IPS-20b (cell line): ENCODE results near the gene DMXL1.
"Not testable (repeated sequence)": the region's sequence is repeated elsewhere in the genome, so short reads cannot be mapped to it uniquely, and the experiment has no call there.

Experiments
- H3K27ac ChIP-seq: one replicate; pipeline ENCODE4 v1.5.1; 2013; ENCODE audit warnings: low read length
- H3K27me3 ChIP-seq: 2 replicates; pipeline ENCODE4 v1.6.1; 2013; ENCODE audit warnings: mild to moderate bottlenecking, low read length, inconsistent platforms; ENCODE audit not compliant: insufficient read depth
- H3K36me3 ChIP-seq: 2 replicates; pipeline ENCODE4 v1.6.1; 2013; ENCODE audit warnings: low read depth, mild to moderate bottlenecking, inconsistent platforms, low read length, moderate library complexity; ENCODE audit not compliant: insufficient read depth
- H3K4me1 ChIP-seq: 2 replicates; pipeline ENCODE4 v1.6.1; 2013; ENCODE audit warnings: mild to moderate bottlenecking, control low read depth, inconsistent platforms, low read length, moderate library complexity; ENCODE audit not compliant: insufficient read depth
- H3K4me3 ChIP-seq: 2 replicates; pipeline ENCODE4 v1.5.1; 2013; ENCODE audit warnings: mild to moderate bottlenecking, low read length, inconsistent platforms
- H3K9ac ChIP-seq: 2 replicates; pipeline ENCODE4 v1.6.1; 2013; ENCODE audit warnings: low read depth, mild to moderate bottlenecking, inconsistent platforms, low read length, moderate library complexity
- H3K9me3 ChIP-seq: 2 replicates; pipeline ENCODE4 v1.6.1; 2013; ENCODE audit warnings: mild to moderate bottlenecking, low read depth, low read length, inconsistent platforms; ENCODE audit not compliant: insufficient read depth

The DMXL1 gene

GRCh38 chr5:119071561-119071995 lies 691 bp downstream of the DMXL1 start:
- H3K9ac ChIP-seq = peak overlapping the region; percentile 89
- H3K4me1 ChIP-seq = peaks cover 13% of the 10 kb centered on the region; the same call in 1 of the 2 replicates
- no peaks in the 10 kb centered on the region for H3K27me3 ChIP-seq
- peak overlapping the region; percentile 89 for H3K4me3 ChIP-seq
- no peaks in the 10 kb centered on the region for H3K9me3 ChIP-seq
- peak overlapping the region; percentile 54 for H3K27ac ChIP-seq
- H3K36me3 ChIP-seq = no peaks in the 10 kb centered on the region

DNA sequence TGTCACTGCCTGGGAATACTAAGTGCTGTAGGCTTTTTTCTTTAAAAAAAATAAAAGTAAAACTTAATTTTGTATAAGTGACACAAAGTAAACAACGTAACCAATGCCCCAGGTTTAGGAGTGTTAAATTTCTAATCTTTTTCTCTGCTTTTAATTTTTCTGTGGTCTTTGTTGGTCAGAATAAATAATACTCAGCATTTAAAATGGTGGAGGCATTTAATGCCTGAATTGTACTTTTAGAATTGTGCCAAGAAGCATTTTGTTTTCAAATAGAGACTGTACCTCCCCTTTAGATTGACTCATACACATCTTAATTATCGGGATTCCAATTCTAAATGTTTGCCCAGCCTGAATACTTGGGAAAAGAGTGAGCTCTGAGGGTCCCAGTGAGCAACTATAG lies 1.6 kb downstream of the DMXL1 start:
- Histone ChIP-seq H3K9ac (peak overlapping the region; percentile 52; the same call in 1 of the 2 replicates), H3K4me1 (peaks cover 13% of the 10 kb centered on the region; the same call in 1 of the 2 replicates), H3K27ac (no peak overlapping the region), H3K27me3 (no peaks in the 10 kb centered on the region), H3K36me3 (no peaks in the 10 kb centered on the region), H3K4me3 (peak overlapping the region; percentile 89), H3K9me3 (no peaks in the 10 kb centered on the region)

- H3K4me1 ChIP-seq = peaks cover 22% of the 10 kb centered on the region
- not testable (repeated sequence) for H3K36me3 ChIP-seq, H3K27me3 ChIP-seq, H3K9me3 ChIP-seq
- H3K4me3 ChIP-seq = peak overlapping the region; percentile 52; the same call in 1 of the 2 replicates
- peak overlapping the region; percentile 22 for H3K27ac ChIP-seq
- H3K9ac ChIP-seq = peak overlapping the region; percentile 45; the same call in 1 of the 2 replicates
These were observed 3.0 kb downstream of the DMXL1 start for GRCh38 chr5:119073746-119074337.

GRCh38 chr5:119074419-119074818 lies 3.5 kb downstream of the DMXL1 start:
- Histone ChIP-seq H3K9ac (peak overlapping the region; percentile 45; the same call in 1 of the 2 replicates), H3K4me3 (peak overlapping the region; percentile 52; the same call in 1 of the 2 replicates), H3K27ac (peak overlapping the region; percentile 22), H3K4me1 (peaks cover 26% of the 10 kb centered on the region), H3K27me3 (no peaks in the 10 kb centered on the region), H3K9me3 (no peaks in the 10 kb centered on the region), H3K36me3 (no peaks in the 10 kb centered on the region)

- not testable (repeated sequence) for H3K4me3 ChIP-seq, H3K36me3 ChIP-seq, H3K27ac ChIP-seq
These were observed 4.4 kb downstream of the DMXL1 start for GRCh38 chr5:119075269-119075668.

DNA sequence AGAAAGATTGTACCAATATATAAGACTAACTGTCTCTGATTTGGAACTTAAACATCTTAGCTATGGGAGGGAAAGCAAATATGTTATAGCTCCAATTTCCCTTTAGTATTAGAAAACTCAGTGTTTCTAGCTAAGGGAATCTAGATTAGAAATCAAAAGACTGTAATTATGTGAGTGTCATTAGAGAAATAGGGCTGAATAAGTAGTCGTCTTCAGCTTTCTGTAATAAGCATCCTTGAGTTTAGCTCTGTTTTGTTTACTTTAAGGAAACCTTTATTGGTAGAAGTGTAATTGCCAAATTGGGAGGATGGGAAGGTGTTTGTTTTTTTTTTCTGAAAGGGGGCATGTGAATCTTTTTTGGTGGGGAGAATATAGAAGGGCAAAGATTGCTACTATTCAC lies 5.2 kb downstream of the DMXL1 start:
- Histone ChIP-seq H3K9me3 (no peaks in the 10 kb centered on the region), H3K4me3 (no peak overlapping the region), H3K9ac (peak overlapping the region; percentile 25; the same call in 1 of the 2 replicates), H3K4me1 (peaks cover 40% of the 10 kb centered on the region), H3K36me3 (no peaks in the 10 kb centered on the region), H3K27me3 (no peaks in the 10 kb centered on the region), H3K27ac (peak overlapping the region; percentile 9)

More at GRCh38 chr5:119075269-119075668, 4.4 kb downstream of the DMXL1 start:
- peaks cover 31% of the 10 kb centered on the region for H3K4me1 ChIP-seq
- not testable (repeated sequence) for H3K9me3 ChIP-seq, H3K9ac ChIP-seq, H3K27me3 ChIP-seq

GRCh38 chr5:119077444-119077843 lies 6.6 kb downstream of the DMXL1 start:
- Histone ChIP-seq H3K9me3 (no peaks in the 10 kb centered on the region), H3K36me3 (no peaks in the 10 kb centered on the region), H3K4me3 (no peak overlapping the region), H3K27ac (no peak overlapping the region), H3K27me3 (no peaks in the 10 kb centered on the region), H3K9ac (no peak overlapping the region), H3K4me1 (peaks cover 45% of the 10 kb centered on the region)

DNA sequence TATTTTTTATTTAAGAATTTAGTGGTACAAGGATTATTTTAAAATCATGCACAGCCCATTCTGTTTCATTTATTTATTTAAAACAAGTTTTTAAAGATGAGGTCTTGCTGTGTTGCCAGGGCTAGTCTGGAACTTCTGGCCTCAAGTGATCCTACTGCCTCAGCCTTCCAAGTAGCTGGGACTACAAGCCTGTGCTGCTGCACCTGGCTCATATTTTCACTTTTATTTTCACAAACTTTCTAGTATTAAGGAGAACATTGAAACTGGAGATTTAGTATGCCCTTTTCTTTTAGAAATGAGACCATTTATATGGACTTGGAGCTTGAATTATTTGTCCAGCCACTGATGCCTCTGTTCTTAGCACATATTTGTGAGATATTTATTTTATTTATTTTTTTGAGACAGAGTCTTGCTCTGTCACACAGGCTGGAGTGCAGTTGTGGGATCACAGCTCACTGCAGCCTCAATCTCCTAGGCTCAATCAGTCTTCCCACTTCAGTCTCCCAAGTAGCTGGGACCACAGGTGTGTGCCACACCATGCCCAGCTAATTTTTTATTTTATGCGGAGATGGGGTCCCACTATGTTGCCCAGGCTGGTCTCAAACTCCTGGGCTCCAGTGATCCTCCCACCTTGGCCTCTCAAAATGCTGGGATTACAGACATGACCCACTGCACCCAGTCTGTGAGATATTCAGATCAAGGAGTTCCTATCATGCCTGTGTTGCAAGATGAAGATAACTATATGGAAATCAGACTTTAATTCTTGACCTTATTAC lies 7.4 kb downstream of the DMXL1 start:
- peak overlapping the region; percentile 79; the same call in 1 of the 2 replicates for H3K9ac ChIP-seq

GRCh38 chr5:119078861-119079260 lies 8.0 kb downstream of the DMXL1 start:
- no peaks in the 10 kb centered on the region for H3K9me3 ChIP-seq
- peak overlapping the region; percentile 53; the same call in 1 of the 2 replicates for H3K4me3 ChIP-seq
- H3K4me1 ChIP-seq = peaks cover 41% of the 10 kb centered on the region
- H3K36me3 ChIP-seq = no peaks in the 10 kb centered on the region
- H3K27me3 ChIP-seq = no peaks in the 10 kb centered on the region
- H3K27ac ChIP-seq = peak overlapping the region; percentile 91
- peak overlapping the region; percentile 79 for H3K9ac ChIP-seq

More for the DNA sequence above, 7.4 kb downstream of the DMXL1 start:
- H3K9me3 ChIP-seq = no peaks in the 10 kb centered on the region
- H3K4me3 ChIP-seq = peak overlapping the region; percentile 53; the same call in 1 of the 2 replicates
- no peaks in the 10 kb centered on the region for H3K36me3 ChIP-seq
- H3K27ac ChIP-seq = peak overlapping the region; percentile 91
- peaks cover 41% of the 10 kb centered on the region for H3K4me1 ChIP-seq
- no peaks in the 10 kb centered on the region for H3K27me3 ChIP-seq

DNA sequence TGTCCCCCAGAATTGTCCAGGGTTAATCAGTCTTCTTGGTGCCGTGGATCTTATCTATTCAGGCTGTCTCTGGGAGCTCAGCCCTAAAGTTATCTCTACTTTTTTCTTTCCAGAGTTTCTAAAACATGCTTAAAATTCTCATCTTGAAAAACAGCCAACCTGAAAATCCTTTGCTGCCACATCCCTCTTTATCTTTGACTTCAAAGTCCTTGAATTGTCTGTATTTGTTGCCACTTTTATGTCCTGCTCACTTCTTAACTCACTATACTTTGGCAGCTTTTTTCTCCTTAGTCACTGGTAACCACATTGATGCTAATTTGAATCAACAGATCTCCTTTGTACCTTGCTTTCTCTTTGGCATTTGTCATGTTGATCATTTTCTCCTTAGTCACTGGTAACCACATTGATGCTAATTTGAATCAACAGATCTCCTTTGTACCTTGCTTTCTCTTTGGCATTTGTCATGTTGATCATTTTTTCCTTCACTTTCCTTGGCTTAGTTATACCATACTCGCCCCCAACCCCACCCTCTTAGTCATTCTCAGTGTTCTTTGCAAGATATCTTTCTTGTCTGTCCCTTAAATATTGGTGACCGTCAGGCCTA lies 8.5 kb downstream of the DMXL1 start:
- Histone ChIP-seq H3K27me3 (no peaks in the 10 kb centered on the region), H3K27ac (peak overlapping the region; percentile 96), H3K9me3 (no peaks in the 10 kb centered on the region), H3K9ac (peak overlapping the region; percentile 79), H3K36me3 (no peaks in the 10 kb centered on the region), H3K4me3 (peak overlapping the region; percentile 53), H3K4me1 (peaks cover 37% of the 10 kb centered on the region)

DNA sequence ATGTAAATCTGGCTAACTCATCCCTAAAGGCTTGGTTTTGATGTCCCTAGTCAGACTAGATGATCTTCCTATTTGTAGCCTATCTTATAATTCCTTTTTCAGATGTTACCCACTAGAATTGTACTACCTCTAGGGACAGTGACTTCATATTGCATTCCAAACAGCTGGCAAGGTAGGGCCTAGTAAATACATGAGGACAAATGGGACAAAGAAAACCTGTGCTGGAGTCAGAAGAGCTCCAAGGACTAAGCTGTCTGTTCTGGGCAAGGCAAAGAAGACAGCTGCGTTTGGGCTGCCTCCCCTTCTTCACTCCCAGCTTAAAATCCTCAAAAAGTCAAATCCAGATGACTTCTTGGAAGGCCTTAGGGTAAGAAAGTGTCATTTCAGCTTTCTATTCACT lies 10.0 kb downstream of the DMXL1 start:
- H3K27me3 ChIP-seq = no peaks in the 10 kb centered on the region
- H3K36me3 ChIP-seq = peaks cover 6% of the 10 kb centered on the region; the same call in 1 of the 2 replicates
- peak overlapping the region; percentile 96 for H3K27ac ChIP-seq
- H3K9me3 ChIP-seq = peaks cover 4% of the 10 kb centered on the region; the same call in 1 of the 2 replicates
- peaks cover 32% of the 10 kb centered on the region for H3K4me1 ChIP-seq
- H3K4me3 ChIP-seq = no peak overlapping the region
- peak overlapping the region; percentile 74; the same call in 1 of the 2 replicates for H3K9ac ChIP-seq
